HUES6 (cell line): ENCODE measurements around the gene NPY4R2.
"Not testable (repeated sequence)": the region's sequence is repeated elsewhere in the genome, so short reads cannot be mapped to it uniquely, and the experiment has no call there.

ENCODE experiments used
- H3K27ac ChIP-seq: 2 replicates; pipeline ENCODE4 v1.7.0; 2013; ENCODE audit warnings: low read depth, mild to moderate bottlenecking, low read length, inconsistent platforms
- H3K27me3 ChIP-seq: 2 replicates; pipeline ENCODE4 v1.6.1; 2013; ENCODE audit warnings: low read length; ENCODE audit not compliant: control insufficient read depth, insufficient read depth
- H3K36me3 ChIP-seq: 2 replicates; pipeline ENCODE4 v1.6.1; 2013; ENCODE audit warnings: low read length; ENCODE audit not compliant: control insufficient read depth, insufficient read depth
- H3K4me1 ChIP-seq: 2 replicates; pipeline ENCODE4 v1.6.1; 2013; ENCODE audit warnings: low read length; ENCODE audit not compliant: control insufficient read depth, insufficient read depth
- H3K4me3 ChIP-seq: 2 replicates; pipeline ENCODE4 v1.5.1; 2013; ENCODE audit warnings: low read depth, low read length
- H3K9ac ChIP-seq: one replicate; pipeline ENCODE4 v1.6.1; 2013; ENCODE audit warnings: mild to moderate bottlenecking, low read length
- H3K9me3 ChIP-seq: 2 replicates; pipeline ENCODE4 v1.6.1; 2013; ENCODE audit warnings: low read depth, low read length; ENCODE audit not compliant: control insufficient read depth, insufficient read depth

The NPY4R2 gene, protein sequence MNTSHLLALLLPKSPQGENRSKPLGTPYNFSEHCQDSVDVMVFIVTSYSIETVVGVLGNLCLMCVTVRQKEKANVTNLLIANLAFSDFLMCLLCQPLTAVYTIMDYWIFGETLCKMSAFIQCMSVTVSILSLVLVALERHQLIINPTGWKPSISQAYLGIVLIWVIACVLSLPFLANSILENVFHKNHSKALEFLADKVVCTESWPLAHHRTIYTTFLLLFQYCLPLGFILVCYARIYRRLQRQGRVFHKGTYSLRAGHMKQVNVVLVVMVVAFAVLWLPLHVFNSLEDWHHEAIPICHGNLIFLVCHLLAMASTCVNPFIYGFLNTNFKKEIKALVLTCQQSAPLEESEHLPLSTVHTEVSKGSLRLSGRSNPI

GRCh38 chr10:47918475-47918874 lies at the start of gene NPY4R2:
Gene NPY4R2 (plus strand): TSS chr10:47918662. CDS start chr10:47921988, 3,326 bp downstream.
- H3K27ac ChIP-seq, H3K9ac ChIP-seq, H3K9me3 ChIP-seq, H3K27me3 ChIP-seq, H3K4me1 ChIP-seq, H3K36me3 ChIP-seq, H3K4me3 ChIP-seq: not testable (repeated sequence)

DNA sequence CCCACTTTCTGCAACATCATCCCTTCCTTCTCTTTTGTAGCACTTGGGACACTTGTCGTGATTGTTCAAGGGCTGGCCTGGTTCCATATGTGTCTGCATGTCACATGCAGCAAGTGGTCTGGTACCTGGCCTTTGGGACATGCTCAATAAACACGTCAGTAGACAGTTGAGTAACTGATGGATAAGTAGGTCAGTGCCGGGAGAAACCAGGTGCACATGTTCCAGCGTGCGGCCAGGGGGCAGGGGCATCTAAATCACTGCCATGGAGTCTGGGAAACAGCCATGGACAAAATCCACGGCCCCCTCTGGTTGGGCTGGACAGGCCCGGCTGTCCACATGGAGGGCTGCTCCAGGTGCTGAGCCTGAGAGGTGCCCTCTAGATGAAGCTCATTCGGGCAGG lies 47.6 kb upstream of the NPY4R2 start:
- not testable (repeated sequence) for H3K4me3 ChIP-seq, H3K27me3 ChIP-seq, H3K4me1 ChIP-seq, H3K9me3 ChIP-seq, H3K36me3 ChIP-seq, H3K9ac ChIP-seq, H3K27ac ChIP-seq

- not testable (repeated sequence) for H3K4me1 ChIP-seq, H3K4me3 ChIP-seq, H3K9me3 ChIP-seq, H3K27ac ChIP-seq, H3K36me3 ChIP-seq, H3K9ac ChIP-seq, H3K27me3 ChIP-seq
Measured at GRCh38 chr10:47871485-47872180, 46.8 kb upstream of the NPY4R2 start.

DNA sequence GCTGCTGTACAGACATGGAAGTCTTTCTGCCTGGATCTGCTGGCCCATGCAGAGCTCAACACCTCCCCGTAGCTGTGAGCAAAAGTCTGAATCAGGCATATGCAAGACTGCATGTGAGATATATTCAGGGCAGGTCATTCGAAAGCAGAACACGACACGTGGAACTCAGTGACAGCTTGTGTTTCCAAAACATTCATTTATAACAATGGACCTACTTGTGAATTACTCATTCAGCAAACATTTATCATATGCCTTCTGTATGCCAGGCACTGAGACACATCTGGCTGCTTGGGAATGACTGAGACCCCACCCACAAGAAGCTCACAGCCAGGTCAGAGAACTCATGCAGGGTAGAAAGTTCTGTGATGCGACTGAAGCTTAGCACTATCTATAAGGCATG lies 46.2 kb upstream of the NPY4R2 start:
- not testable (repeated sequence) for H3K4me1 ChIP-seq, H3K9me3 ChIP-seq, H3K27ac ChIP-seq, H3K27me3 ChIP-seq, H3K4me3 ChIP-seq, H3K36me3 ChIP-seq, H3K9ac ChIP-seq

GRCh38 chr10:47884239-47884638 lies 34.2 kb upstream of the NPY4R2 start:
- not testable (repeated sequence) for H3K9ac ChIP-seq, H3K36me3 ChIP-seq, H3K27me3 ChIP-seq, H3K27ac ChIP-seq, H3K4me3 ChIP-seq, H3K9me3 ChIP-seq, H3K4me1 ChIP-seq

GRCh38 chr10:47884934-47885333 lies 33.5 kb upstream of the NPY4R2 start:
- H3K27ac ChIP-seq, H3K36me3 ChIP-seq, H3K27me3 ChIP-seq, H3K9me3 ChIP-seq, H3K4me3 ChIP-seq, H3K9ac ChIP-seq, H3K4me1 ChIP-seq: not testable (repeated sequence)

GRCh38 chr10:47886356-47886755 lies 32.1 kb upstream of the NPY4R2 start:
- not testable (repeated sequence) for H3K9ac ChIP-seq, H3K27me3 ChIP-seq, H3K4me1 ChIP-seq, H3K4me3 ChIP-seq, H3K9me3 ChIP-seq, H3K36me3 ChIP-seq, H3K27ac ChIP-seq

DNA sequence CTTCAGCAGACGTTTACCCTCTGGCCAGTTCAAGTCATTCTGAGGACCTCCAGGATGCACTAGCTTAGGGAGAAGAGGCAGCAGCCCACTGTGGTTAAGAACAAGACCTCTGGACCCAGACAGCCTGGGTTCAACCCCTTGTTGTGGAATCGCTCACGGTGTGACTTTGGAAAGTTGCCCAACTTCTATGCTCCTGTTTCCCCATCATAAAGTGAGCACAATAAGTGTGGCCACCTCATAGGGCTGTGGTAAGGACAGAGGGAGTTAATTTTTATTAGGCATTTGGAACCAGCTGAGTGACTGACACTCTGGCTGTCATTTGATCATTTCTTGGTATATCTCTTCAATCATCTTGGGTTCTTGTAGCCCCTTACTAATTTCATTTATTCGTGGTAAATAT lies 31.6 kb upstream of the NPY4R2 start:
- H3K36me3 ChIP-seq, H3K27ac ChIP-seq, H3K4me3 ChIP-seq, H3K9me3 ChIP-seq, H3K9ac ChIP-seq, H3K27me3 ChIP-seq, H3K4me1 ChIP-seq: not testable (repeated sequence)

DNA sequence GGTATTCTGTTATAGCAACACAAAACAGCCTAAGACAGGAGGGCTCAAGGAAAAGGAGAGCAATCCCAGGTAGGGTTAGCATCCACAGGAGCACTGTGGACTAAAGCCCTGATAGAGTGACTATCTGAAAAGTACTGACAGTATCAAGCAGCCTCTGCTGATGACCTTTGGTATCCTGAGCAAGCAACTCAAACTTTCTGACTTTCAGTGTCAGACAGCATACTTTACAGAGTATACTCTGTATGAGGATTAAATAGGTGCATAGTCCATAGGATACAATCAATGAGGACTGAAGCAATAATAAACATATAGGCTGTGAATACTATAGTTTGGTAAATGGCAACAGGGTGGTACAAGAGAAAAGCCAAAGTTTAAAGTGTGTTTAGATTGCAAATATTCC lies 27.7 kb upstream of the NPY4R2 start:
- not testable (repeated sequence) for H3K9ac ChIP-seq, H3K4me3 ChIP-seq, H3K36me3 ChIP-seq, H3K9me3 ChIP-seq, H3K4me1 ChIP-seq, H3K27me3 ChIP-seq, H3K27ac ChIP-seq

DNA sequence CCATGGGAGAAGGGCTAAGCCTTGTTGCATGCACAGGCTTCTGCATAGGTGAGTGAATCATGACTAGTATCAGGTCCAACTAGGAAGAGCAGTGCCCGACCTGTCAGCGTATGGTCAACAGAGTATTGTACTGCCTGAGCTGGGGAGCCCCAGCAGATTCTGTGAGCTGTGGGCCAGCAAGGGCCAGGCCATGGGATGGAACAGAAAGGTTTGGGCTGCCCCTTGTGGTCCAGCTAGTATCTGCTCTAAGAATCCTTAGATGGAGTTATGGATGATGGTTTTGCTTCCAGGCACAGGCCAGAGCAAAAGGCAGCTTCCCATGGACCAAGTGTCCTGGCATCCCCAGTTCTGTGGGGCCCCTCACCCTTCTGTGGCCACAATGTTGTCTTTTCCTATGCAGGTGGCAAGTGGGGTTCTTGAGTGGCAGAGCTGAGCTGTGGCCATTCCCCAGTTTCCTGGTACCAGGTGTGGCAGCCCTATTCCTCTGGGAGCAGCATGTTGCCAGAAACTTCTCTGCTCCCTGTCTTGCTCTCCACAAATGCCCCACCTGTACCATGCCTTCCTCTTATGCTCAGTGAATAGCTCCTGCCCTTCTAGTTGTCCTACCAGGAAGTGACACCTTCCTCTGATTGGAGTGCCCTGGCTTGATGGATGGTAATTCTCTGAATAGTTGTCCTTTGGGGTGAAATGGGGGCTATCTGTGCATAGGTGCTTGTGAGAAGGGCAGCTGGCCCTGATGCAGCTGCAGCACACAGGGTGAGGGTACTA lies 25.8 kb upstream of the NPY4R2 start:
- H3K27ac ChIP-seq, H3K4me3 ChIP-seq, H3K9ac ChIP-seq, H3K27me3 ChIP-seq, H3K36me3 ChIP-seq, H3K9me3 ChIP-seq, H3K4me1 ChIP-seq: not testable (repeated sequence)

DNA sequence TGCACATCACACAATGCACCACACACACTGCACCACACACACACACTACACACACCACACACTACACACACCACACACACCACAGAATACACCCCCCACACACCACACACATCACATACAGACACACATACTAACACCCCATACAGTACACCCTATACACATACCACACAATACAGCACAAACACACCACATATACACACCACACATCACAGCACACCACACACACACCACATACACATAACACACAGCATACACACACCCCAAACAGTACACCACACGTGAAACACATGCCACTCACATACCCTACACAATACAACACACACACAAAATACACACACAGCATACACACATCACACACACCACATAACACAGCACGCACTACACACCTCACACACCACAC lies 23.9 kb upstream of the NPY4R2 start:
- not testable (repeated sequence) for H3K4me1 ChIP-seq, H3K27ac ChIP-seq, H3K9ac ChIP-seq, H3K9me3 ChIP-seq, H3K36me3 ChIP-seq, H3K27me3 ChIP-seq, H3K4me3 ChIP-seq
